Stimulated activated CD4-positive, alpha-beta T cell treated with anti-CD3 and anti-CD28 coated beads, TNF-alpha, amount 100 ng/mL, for 4 hours (primary cell): ENCODE measurements around the gene TMEM168.

Experiments used
- DNase-seq, 3 experiments: peaks; one replicate each; pipeline ENCODE4 v3.0.0-alpha.2; 2020; ENCODE audit warnings: low read depth in 3 of 3

TMEM168 gene

DNA sequence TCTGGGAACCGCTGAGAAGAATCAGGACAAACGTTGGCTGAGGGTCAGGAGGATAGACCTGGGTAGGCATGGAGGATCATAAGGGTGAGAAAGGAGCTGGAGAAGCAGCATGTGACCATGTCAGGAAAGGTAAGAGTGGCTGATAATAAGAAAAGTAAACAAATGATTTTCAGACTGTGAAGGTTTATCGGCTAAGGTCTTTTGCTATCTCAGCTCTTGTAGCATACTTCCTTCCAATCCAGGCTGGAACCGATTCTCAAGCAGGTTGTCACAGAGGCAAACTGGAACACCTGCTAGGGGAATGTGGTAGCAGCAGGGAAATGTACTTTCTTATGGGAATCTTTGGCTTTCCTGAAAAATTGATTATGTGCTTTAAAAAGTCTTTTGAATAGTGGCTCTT is 74.7 kb downstream of the TMEM168 start:
- no peak for DNase-seq

DNA sequence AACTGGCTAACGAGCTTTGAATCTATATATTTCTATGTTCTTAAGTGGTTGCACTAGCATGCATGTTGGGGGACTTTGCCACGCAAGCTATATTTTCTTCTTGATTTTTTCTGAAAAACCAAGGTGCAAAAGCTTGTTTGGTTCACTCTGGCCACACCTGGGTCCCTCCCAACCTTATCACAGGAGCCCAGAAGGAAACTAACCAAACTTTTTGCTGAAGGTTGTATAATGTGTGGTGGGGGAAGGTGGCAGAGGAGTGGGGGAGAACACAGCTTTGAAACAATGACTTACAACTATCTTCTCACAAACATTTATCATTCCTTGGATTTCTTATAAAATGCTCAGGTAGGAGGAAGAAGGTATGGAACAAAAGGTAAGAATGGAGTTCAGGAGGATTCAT is 75.3 kb downstream of the TMEM168 start:
- no peak for DNase-seq
